Effector memory CD4-positive, alpha-beta T cell (primary cell): Measurements from ENCODE around the gene HLF.

ENCODE experiments used
- DNase-seq, 3 donors: peaks; one replicate each; pipeline ENCODE4 v3.0.0-alpha.2; 2020
- H3K27ac ChIP-seq: 2 replicates; pipeline ENCODE4 v1.7.0; 2013; ENCODE audit warnings: mild to moderate bottlenecking, low read length, moderate library complexity; ENCODE audit not compliant: insufficient read depth, poor library complexity, severe bottlenecking
- H3K27me3 ChIP-seq: replicated peaks from 2 replicates; pipeline ENCODE4 v1.7.0; 2013; ENCODE audit warnings: mild to moderate bottlenecking, low read length; ENCODE audit not compliant: insufficient read depth, control insufficient read depth, poor library complexity, severe bottlenecking
- H3K36me3 ChIP-seq: 2 replicates; pipeline ENCODE4 v1.7.0; 2013; ENCODE audit warnings: mild to moderate bottlenecking, low read length, moderate library complexity; ENCODE audit not compliant: control insufficient read depth, insufficient read depth
- H3K4me1 ChIP-seq: 2 replicates; pipeline ENCODE4 v1.7.0; 2013; ENCODE audit warnings: low read length, mild to moderate bottlenecking; ENCODE audit not compliant: control insufficient read depth, insufficient read depth, poor library complexity, severe bottlenecking
- H3K4me3 ChIP-seq: 2 replicates; pipeline ENCODE4 v1.7.0; 2013; ENCODE audit warnings: low read length, low read depth, mild to moderate bottlenecking; ENCODE audit not compliant: insufficient read depth, poor library complexity, severe bottlenecking
- H3K9me3 ChIP-seq: 2 replicates; pipeline ENCODE4 v1.7.0; 2013; ENCODE audit warnings: mild to moderate bottlenecking, low read length, moderate library complexity; ENCODE audit not compliant: control insufficient read depth

Gene HLF

DNA sequence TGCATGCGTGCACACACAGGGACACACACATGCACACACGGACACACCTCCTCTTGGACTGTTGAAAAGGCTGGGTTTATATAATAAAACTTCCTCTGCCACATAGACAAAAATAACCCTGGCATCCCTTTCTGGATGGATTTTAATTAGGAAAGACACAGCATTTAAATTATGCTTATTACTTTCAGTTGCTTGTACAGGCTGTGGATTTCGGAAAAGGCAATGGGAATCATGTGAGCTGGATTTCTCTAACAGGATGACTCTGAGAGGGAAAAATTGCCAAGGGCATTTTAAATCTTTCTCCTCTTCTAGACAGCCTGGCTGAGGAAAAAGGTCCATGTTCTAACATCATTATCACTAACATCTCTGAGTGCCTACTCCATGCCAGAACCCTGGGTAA lies 75.9 kb downstream of the HLF start:
- no peak for DNase-seq
- Histone ChIP-seq H3K9me3 (no peaks in the 10 kb centered on the region), H3K4me3 (no peak overlapping the region), H3K36me3 (no peaks in the 10 kb centered on the region), H3K27me3 (no peaks in the 10 kb centered on the region), H3K27ac (no peak overlapping the region), H3K4me1 (peaks cover 32% of the 10 kb centered on the region)

DNA sequence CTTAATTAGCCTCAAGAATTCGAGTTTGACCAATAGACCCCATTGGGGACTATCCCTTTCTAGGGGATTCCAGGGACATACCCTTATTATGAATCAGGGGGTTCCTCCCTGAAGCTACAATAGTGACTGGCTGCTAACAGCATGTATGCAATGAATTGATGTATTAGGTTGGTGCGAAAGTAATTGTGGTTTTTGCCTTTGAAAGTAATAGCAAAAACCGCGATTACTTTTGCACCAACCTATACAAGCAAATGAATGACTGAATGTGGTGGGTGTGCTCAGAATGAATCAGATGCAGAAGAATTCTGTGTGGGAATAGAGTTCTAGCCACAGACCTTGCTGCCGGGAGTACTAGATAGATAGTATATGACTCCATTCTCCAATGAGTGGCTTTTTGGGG lies 76.7 kb downstream of the HLF start:
- Histone ChIP-seq H3K4me3 (no peak overlapping the region), H3K27me3 (no peaks in the 10 kb centered on the region), H3K4me1 (peaks cover 32% of the 10 kb centered on the region), H3K9me3 (no peaks in the 10 kb centered on the region), H3K27ac (no peak overlapping the region), H3K36me3 (no peaks in the 10 kb centered on the region)
- DNase-seq: no peak

DNA sequence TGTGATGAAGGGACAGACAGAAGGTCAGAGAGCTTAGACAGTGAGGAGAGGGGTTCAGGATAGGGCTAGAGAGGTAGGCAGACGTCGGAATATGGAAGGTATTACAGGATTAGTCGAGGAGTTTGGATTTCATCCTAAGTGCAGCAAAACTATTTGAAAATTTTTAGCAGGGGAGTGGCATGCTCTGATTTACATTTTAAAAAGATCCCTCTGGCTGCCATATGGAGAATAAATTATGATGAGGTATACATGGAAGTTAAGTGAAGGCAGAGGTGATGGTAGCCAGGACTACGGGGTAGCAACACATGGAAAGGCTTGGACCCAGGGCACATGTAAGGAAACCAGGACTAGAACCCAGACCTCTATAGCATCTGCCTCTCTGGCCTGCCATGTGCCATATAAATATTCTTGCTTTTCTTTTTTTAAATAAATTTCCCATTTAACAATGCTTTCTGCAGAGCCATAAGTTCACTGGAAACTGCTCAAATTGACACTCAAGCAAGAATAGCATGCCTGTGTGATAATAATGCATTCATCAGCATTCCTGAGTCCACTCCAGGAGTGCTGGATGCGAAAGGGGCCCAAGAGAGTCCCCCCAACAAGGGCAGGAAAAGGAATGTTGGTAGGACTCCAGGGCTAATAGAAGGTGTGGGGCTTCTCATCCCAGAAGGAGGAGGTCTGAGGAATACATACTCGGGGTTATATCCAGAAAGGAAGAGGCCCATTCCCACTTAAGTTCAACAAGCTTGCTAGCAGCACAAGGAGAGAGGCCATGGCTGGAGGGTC lies 78.2 kb downstream of the HLF start:
- Histone ChIP-seq H3K4me3 (no peak overlapping the region), H3K4me1 (peaks cover 35% of the 10 kb centered on the region), H3K27me3 (no peaks in the 10 kb centered on the region), H3K36me3 (no peaks in the 10 kb centered on the region), H3K9me3 (no peaks in the 10 kb centered on the region), H3K27ac (peak overlapping the region; percentile 27)
- no peak for DNase-seq

DNA sequence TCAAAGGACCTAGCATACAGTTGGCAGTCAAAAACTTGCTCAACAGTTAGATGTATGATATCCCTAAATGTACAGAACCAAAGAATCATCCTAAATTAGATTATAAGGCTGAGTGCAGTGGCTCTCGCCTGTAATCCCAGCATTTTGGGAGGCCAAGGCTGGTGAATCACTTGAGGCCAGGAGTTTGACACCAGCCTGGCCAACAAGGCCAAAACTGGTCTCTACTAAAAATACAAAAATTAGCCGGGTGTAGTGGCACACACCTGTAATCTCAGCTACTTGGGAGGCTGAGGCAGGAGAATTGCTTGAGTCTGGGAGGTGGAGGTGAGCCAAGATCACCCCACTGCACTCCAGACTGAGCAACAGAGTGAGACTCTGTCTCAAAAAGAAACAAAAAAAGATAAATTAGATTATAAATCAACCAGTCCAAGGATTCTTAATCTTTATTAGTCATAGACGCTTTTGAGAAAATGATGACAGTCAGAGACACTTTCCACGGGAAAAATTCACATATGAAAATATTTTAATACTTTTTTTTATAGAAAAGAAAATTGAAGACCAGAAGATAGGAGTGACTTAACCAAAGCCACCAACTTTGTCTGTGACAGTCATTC lies 79.2 kb downstream of the HLF start:
- no peaks in the 10 kb centered on the region for H3K9me3 ChIP-seq
- H3K27me3 ChIP-seq: no peaks in the 10 kb centered on the region
- peak overlapping the region; percentile 8 for H3K27ac ChIP-seq
- H3K4me1 ChIP-seq: peaks cover 41% of the 10 kb centered on the region
- no peak for DNase-seq
- H3K4me3 ChIP-seq: no peak overlapping the region
- no peaks in the 10 kb centered on the region for H3K36me3 ChIP-seq

DNA sequence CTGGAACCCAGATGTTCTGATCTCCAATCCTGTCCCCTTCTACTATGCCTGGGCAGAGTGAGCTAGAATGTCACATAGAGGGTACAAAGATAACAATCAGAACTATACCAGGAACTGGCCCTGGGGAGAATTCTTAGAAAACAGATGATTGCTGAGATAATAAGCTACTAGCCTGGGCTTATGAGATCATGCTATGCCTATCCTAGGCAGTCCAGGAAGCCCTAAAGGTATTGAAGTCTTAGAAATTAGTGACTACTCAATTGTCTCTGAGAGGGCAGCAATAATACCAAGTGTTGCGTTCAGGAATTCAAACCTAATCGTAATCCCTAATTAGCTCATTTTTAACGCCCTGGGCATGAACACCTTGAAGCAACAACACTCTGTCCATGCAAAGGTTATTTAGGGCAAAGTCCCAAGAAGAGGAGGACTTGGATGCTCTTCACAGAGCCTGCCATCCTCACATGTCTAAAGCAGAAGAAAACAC lies 79.8 kb downstream of the HLF start:
- Histone ChIP-seq H3K4me1 (peaks cover 41% of the 10 kb centered on the region), H3K4me3 (no peak overlapping the region), H3K27ac (peak overlapping the region; percentile 25), H3K27me3 (no peaks in the 10 kb centered on the region), H3K9me3 (no peaks in the 10 kb centered on the region), H3K36me3 (no peaks in the 10 kb centered on the region)
- no peak for DNase-seq

DNA sequence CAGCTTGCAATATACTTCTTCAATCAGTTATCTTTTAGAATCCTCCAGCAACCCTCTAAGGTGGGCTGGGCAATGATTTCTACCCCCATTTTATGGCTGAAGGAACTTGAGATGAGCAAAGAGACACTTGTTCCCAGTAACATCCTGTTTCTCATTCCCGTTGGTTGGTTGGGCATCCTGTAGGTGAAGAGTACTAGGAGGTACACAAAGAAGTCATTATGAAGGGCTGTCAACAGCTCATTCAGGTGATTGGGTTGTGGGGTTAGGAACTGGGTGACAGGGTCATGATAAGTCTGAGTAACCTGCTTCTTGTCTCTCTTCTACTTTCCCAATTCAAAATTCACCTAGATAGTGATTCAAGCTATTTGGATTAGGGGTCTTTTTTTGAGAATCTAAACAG lies 80.4 kb downstream of the HLF start:
- H3K4me1 ChIP-seq: peaks cover 37% of the 10 kb centered on the region
- no peak for DNase-seq
- no peaks in the 10 kb centered on the region for H3K9me3 ChIP-seq
- peak overlapping the region; percentile 25 for H3K27ac ChIP-seq
- no peak overlapping the region for H3K4me3 ChIP-seq
- no peaks in the 10 kb centered on the region for H3K27me3 ChIP-seq
- H3K36me3 ChIP-seq: no peaks in the 10 kb centered on the region

DNA sequence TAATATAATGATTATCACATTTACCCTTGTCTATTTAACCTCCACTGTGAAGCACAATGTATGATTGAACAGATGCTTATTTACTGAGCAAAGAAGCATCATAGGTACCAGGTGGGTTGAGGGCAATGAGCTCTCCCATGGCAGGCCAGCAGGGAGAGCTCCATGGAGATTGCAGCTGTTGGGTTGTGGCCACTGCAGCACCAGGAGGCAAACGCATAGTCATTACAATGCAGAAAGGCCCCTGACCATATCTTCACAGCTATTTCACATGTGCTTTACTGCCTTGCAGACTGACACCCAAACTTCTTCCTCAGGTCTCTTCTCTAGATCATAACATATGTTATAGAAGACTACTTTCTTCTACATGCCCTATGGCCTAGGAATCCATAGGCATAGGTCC lies 81.9 kb downstream of the HLF start:
- H3K4me1 ChIP-seq: peaks cover 37% of the 10 kb centered on the region
- H3K36me3 ChIP-seq: no peaks in the 10 kb centered on the region
- no peaks in the 10 kb centered on the region for H3K9me3 ChIP-seq
- no peak overlapping the region for H3K27ac ChIP-seq
- no peak for DNase-seq
- H3K4me3 ChIP-seq: no peak overlapping the region
- H3K27me3 ChIP-seq: no peaks in the 10 kb centered on the region

DNA sequence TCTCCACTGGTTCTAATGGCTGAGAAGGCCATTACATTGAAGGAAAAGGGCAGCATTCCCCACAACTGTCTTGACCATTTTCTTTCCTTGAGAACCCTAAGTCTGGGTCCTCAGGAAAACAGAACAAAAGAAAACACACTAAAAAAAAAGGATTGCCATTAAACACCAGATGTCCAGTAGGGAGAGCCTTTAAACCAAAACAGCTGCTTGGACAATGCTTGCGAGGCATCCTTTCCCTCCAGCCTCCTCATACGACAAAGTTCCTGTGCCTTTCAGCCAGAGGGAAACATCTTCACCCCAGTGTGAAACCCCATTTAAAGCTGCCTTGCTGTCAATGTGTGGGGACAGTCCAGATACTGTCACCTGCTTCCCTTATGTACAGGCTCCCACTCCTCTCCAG lies 82.6 kb downstream of the HLF start:
- H3K27ac ChIP-seq: no peak overlapping the region
- H3K4me1 ChIP-seq: peaks cover 37% of the 10 kb centered on the region
- no peak for DNase-seq
- H3K36me3 ChIP-seq: no peaks in the 10 kb centered on the region
- H3K9me3 ChIP-seq: no peaks in the 10 kb centered on the region
- H3K27me3 ChIP-seq: no peaks in the 10 kb centered on the region
- no peak overlapping the region for H3K4me3 ChIP-seq

DNA sequence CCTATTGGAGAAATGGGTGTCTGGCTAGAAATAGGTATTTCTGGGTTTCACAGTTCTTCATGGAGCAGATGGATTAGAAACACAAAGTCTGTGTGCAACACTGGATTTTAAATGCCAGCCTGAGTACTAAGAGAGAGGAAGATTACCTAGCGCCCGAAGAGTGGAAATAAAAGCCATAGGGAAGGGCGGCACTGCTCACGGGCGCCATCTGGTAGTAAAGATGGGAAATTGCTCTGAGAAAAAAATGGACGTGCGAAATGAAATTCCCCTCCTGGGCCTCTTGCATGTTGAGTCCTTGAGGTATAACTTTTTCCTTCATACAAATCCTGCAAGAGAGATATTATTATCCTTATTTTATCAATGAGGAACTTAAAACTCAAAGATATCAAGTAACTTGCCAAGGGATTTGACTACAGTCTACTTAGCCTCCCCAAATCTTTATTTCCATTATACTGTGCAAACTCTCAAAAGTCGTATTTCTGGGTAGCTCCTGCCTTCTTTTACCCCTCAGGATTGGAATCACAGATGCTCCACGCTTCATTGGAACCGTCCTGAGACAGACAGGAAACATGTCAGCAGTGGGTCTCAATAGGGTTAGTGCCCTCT lies 84.1 kb downstream of the HLF start:
- DNase-seq: peak; percentile 4 to 29 (median 6)
- Histone ChIP-seq H3K36me3 (no peaks in the 10 kb centered on the region), H3K27me3 (no peaks in the 10 kb centered on the region), H3K27ac (no peak overlapping the region), H3K4me3 (no peak overlapping the region), H3K9me3 (no peaks in the 10 kb centered on the region), H3K4me1 (peaks cover 24% of the 10 kb centered on the region)

DNA sequence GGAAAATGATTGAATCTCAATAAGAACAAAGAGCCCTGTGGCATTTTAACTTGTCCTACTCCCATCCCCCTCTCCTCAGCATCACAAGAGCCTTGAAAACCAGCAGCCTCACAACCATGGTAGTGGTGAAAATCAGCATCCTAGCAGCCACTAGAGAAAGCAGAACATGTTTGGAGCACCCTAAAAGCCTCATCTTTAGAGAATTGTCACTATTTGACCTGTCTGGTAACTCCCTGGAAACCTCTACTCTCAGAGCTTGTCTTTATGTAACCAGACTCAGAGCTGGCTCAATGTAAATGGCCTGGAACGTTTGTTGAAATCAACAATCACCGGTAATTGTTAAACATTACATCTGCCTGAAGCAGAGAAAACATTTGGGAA lies 86.1 kb downstream of the HLF start:
- peaks cover 10% of the 10 kb centered on the region for H3K4me1 ChIP-seq
- no peaks in the 10 kb centered on the region for H3K9me3 ChIP-seq
- no peak for DNase-seq
- no peak overlapping the region for H3K27ac ChIP-seq
- no peaks in the 10 kb centered on the region for H3K36me3 ChIP-seq
- no peaks in the 10 kb centered on the region for H3K27me3 ChIP-seq
- H3K4me3 ChIP-seq: no peak overlapping the region
